ENCODE data around the gene C19orf53. TPM values are rescaled to one million over a fixed set of nuclear protein-coding genes. Genes with fewer than 3 reads are reported as not detected.

C19orf53 gene
- polyA plus RNA-seq, 1 donor (not counting 4 experiments of a cell fraction or from before 2014, with no cell fraction given): 143 TPM

- DNase-seq (ENCODE audit: low read depth, low spot score) (no peak), FAIRE-seq (no peak)
- H3K79me2 ChIP-seq (ENCODE audit: control insufficient read depth, insufficient read depth, low read length): peaks cover 4% of the 10 kb centered on the region
- no peak overlapping the region for H3K9ac ChIP-seq (ENCODE audit: control insufficient read depth, extremely low read depth, insufficient read depth, low read length)
- no peak overlapping the region for H3K4me3 ChIP-seq (ENCODE audit: control insufficient read depth in 2 of 3, extremely low read depth in 1 of 3, insufficient read depth in 2 of 3, low read depth in 1 of 3, low read length in 3 of 3)
- TF ChIP-seq CTCF (optimal IDR thresholded peaks at IDR 0.05 in 1 of 3, IDR thresholded peaks at IDR 0.05 in 1 of 3, conservative IDR thresholded peaks at IDR 0.05 in 1 of 3; ENCODE audit: extremely low read depth in 1 of 3, insufficient read depth in 2 of 3, low read length in 3 of 3) (no peak), EZH2 (IDR thresholded peaks at IDR 0.05; ENCODE audit: low read length) (no peak)
- dilution Hi-C loops (cut with MboI; ENCODE audit: extremely low pct_ligation_motif_present, low sequenced_read_pairs): no loop called here
- H3K27ac ChIP-seq (ENCODE audit: control insufficient read depth, insufficient read depth, low read length): no peak overlapping the region
- H2AFZ ChIP-seq (ENCODE audit: control insufficient read depth, low read length): no peak overlapping the region
- no peak overlapping the region for H3K4me2 ChIP-seq (ENCODE audit: control insufficient read depth, extremely low read depth, insufficient read depth, low read depth, low read length)
- no peaks in the 10 kb centered on the region for H4K20me1 ChIP-seq (ENCODE audit: control insufficient read depth, extremely low read depth, insufficient read depth, low read length)
- H3K27me3 ChIP-seq (ENCODE audit: control insufficient read depth, extremely low read depth, insufficient read depth, low read length): no peaks in the 10 kb centered on the region
- H3K4me1 ChIP-seq (ENCODE audit: control insufficient read depth, extremely low read depth, insufficient read depth, low read length): peaks cover 13% of the 10 kb centered on the region
- no peaks in the 10 kb centered on the region for H3K9me3 ChIP-seq (ENCODE audit: control insufficient read depth, low read depth, low read length)
- H3K9me1 ChIP-seq (ENCODE audit: control insufficient read depth, extremely low read depth, insufficient read depth, low read length): no peaks in the 10 kb centered on the region
- H3K36me3 ChIP-seq (ENCODE audit: control insufficient read depth in 2 of 2, extremely low read depth in 1 of 2, insufficient read depth in 2 of 2, low read length in 2 of 2): peaks cover 17 to 21% of the 10 kb centered on the region in 2 experiments
Measured at GRCh38 chr19:13781547-13781946, 7.3 kb downstream of the C19orf53 start.

- no peak for TF ChIP-seq EZH2 (IDR thresholded peaks at IDR 0.05; ENCODE audit: low read length)
- TF ChIP-seq CTCF (optimal IDR thresholded peaks at IDR 0.05 in 1 of 3, IDR thresholded peaks at IDR 0.05 in 1 of 3, conservative IDR thresholded peaks at IDR 0.05 in 1 of 3; ENCODE audit: extremely low read depth in 1 of 3, insufficient read depth in 2 of 3, low read length in 3 of 3): no peak
- no peaks in the 10 kb centered on the region for H3K9me3 ChIP-seq (ENCODE audit: control insufficient read depth, low read depth, low read length)
- no peaks in the 10 kb centered on the region for H3K27me3 ChIP-seq (ENCODE audit: control insufficient read depth, extremely low read depth, insufficient read depth, low read length)
- no peak overlapping the region for H2AFZ ChIP-seq (ENCODE audit: control insufficient read depth, low read length)
- H3K36me3 ChIP-seq (ENCODE audit: control insufficient read depth in 2 of 2, extremely low read depth in 1 of 2, insufficient read depth in 2 of 2, low read length in 2 of 2): peaks cover 15 to 20% of the 10 kb centered on the region in 2 experiments
- dilution Hi-C loops (cut with MboI; ENCODE audit: extremely low pct_ligation_motif_present, low sequenced_read_pairs): no loop called here
- H3K9ac ChIP-seq (ENCODE audit: control insufficient read depth, extremely low read depth, insufficient read depth, low read length): no peak overlapping the region
- no peaks in the 10 kb centered on the region for H3K79me2 ChIP-seq (ENCODE audit: control insufficient read depth, insufficient read depth, low read length)
- DNase-seq (ENCODE audit: low read depth, low spot score) (no peak), FAIRE-seq (no peak)
- H3K27ac ChIP-seq (ENCODE audit: control insufficient read depth, insufficient read depth, low read length): no peak overlapping the region
- peaks cover 18% of the 10 kb centered on the region for H3K4me1 ChIP-seq (ENCODE audit: control insufficient read depth, extremely low read depth, insufficient read depth, low read length)
- no peak overlapping the region for H3K4me2 ChIP-seq (ENCODE audit: control insufficient read depth, extremely low read depth, insufficient read depth, low read depth, low read length)
- no peaks in the 10 kb centered on the region for H3K9me1 ChIP-seq (ENCODE audit: control insufficient read depth, extremely low read depth, insufficient read depth, low read length)
- H3K4me3 ChIP-seq (ENCODE audit: control insufficient read depth in 2 of 3, extremely low read depth in 1 of 3, insufficient read depth in 2 of 3, low read depth in 1 of 3, low read length in 3 of 3): no peak overlapping the region
- no peaks in the 10 kb centered on the region for H4K20me1 ChIP-seq (ENCODE audit: control insufficient read depth, extremely low read depth, insufficient read depth, low read length)
Measured at GRCh38 chr19:13782537-13782936, 8.3 kb downstream of the C19orf53 start.
